Prostate gland (tissue), 2 donors: ENCODE results near the gene HSF2BP. TPM values are rescaled to one million over a fixed set of nuclear protein-coding genes. Genes with fewer than 3 reads are reported as not detected.
"Not testable (repeated sequence)": the region's sequence is repeated elsewhere in the genome, so short reads cannot be mapped to it uniquely, and the experiment has no call there.

ENCODE experiments used
- DNase-seq: peaks from one replicate; pipeline ENCODE4 v3.0.0-alpha.2; 2019; ENCODE audit warnings: low spot score
- H3K27ac ChIP-seq, 2 donors: fragments of 200-600 bp; sonication (generic); 2 replicates each; pipeline ENCODE4 v1.5.1; 2017 to 2019
- H3K27me3 ChIP-seq: fragments of 200-600 bp; sonication (generic); replicated peaks from 2 replicates; pipeline ENCODE4 v1.5.1; 2019; ENCODE audit not compliant: insufficient read depth
- H3K36me3 ChIP-seq, 2 donors: fragments of 200-600 bp; sonication (generic); 1 replicate in 1 of 2; 2 replicates in 1 of 2; pipeline versions ENCODE4 v1.5.1 to v1.8.1; 2017 to 2019
- H3K4me1 ChIP-seq: fragments of 200-600 bp; sonication (generic); replicated peaks from 2 replicates; pipeline ENCODE4 v1.5.1; 2019
- H3K4me3 ChIP-seq, 2 donors: fragments of 200-600 bp; sonication (generic); 2 replicates each; pipeline ENCODE4 v1.5.1; 2017 to 2019
- H3K9me3 ChIP-seq: fragments of 200-600 bp; sonication (generic); 2 replicates; pipeline ENCODE4 v1.5.1; 2017
- WGBS: methylation state at CpG from one replicate; pipeline ENCODE4 v1.1.5; 2018; 5-methylcytosine and 5-hydroxymethylcytosine counted together
- intact Hi-C: fragments of 100-400 bp; cut with DNase I; formaldehyde crosslinking; loops from one replicate; pipeline ENCODE4 v1.14.2; 2022
- total RNA-seq, 2 donors: library from RNA; depleted of rRNA; stranded (reverse); fragments of >200 nt; gene quantifications; one replicate each; pipeline ENCODE4 v1.1.0, GENCODE V29; 2016

HSF2BP gene
- total RNA-seq, 2 donors from 2014 or later, result 3.2 to 7.0 TPM

- H3K27ac ChIP-seq, intact Hi-C loops, H3K4me3 ChIP-seq, H3K27me3 ChIP-seq, DNase-seq, H3K36me3 ChIP-seq, H3K9me3 ChIP-seq, H3K4me1 ChIP-seq: not testable (repeated sequence)
- WGBS, result no CpG with 5 or more reads among the region's 4 CpGs
Observed at GRCh38 chr21:43511209-43511608, 148.1 kb downstream of the HSF2BP start.

GRCh38 chr21:43510669-43511068 lies 148.6 kb downstream of the HSF2BP start:
- DNase-seq, intact Hi-C loops, H3K27me3 ChIP-seq, H3K4me3 ChIP-seq, H3K36me3 ChIP-seq, H3K4me1 ChIP-seq, H3K27ac ChIP-seq, H3K9me3 ChIP-seq: not testable (repeated sequence)
- WGBS, result no CpG with 5 or more reads among the region's 3 CpGs

- H3K4me3 ChIP-seq, H3K27ac ChIP-seq, intact Hi-C loops, H3K9me3 ChIP-seq, H3K36me3 ChIP-seq, H3K27me3 ChIP-seq, H3K4me1 ChIP-seq, DNase-seq: not testable (repeated sequence)
- no CpG with 5 or more reads among the region's 13 CpGs for WGBS
Observed at GRCh38 chr21:43503892-43504291, 155.4 kb downstream of the HSF2BP start.

- H3K36me3 ChIP-seq, H3K27ac ChIP-seq, H3K27me3 ChIP-seq, intact Hi-C loops, H3K4me1 ChIP-seq, H3K9me3 ChIP-seq, H3K4me3 ChIP-seq, DNase-seq: not testable (repeated sequence)
- whole genome bisulfite sequencing, result no CpG with 5 or more reads among the region's 15 CpGs
Observed at GRCh38 chr21:43503075-43503750, 156.1 kb downstream of the HSF2BP start.

- intact Hi-C loops, H3K27ac ChIP-seq, H3K4me1 ChIP-seq, H3K27me3 ChIP-seq, H3K4me3 ChIP-seq, H3K9me3 ChIP-seq, DNase-seq, H3K36me3 ChIP-seq: not testable (repeated sequence)
- no CpG with 5 or more reads among the region's 23 CpGs for WGBS
Observed at GRCh38 chr21:43502407-43503071, 156.7 kb downstream of the HSF2BP start.

- H3K36me3 ChIP-seq, H3K4me1 ChIP-seq, H3K9me3 ChIP-seq, H3K27ac ChIP-seq, H3K4me3 ChIP-seq, DNase-seq, intact Hi-C loops, H3K27me3 ChIP-seq: not testable (repeated sequence)
- no CpG with 5 or more reads among the region's 8 CpGs for WGBS
Observed at GRCh38 chr21:43498924-43499323, 160.4 kb downstream of the HSF2BP start.

GRCh38 chr21:43498065-43498464 lies 161.2 kb downstream of the HSF2BP start:
- no CpG with 5 or more reads among the region's 7 CpGs for WGBS
- H3K36me3 ChIP-seq, H3K4me1 ChIP-seq, DNase-seq, intact Hi-C loops, H3K27ac ChIP-seq, H3K27me3 ChIP-seq, H3K4me3 ChIP-seq, H3K9me3 ChIP-seq: not testable (repeated sequence)

- intact Hi-C loops, H3K4me3 ChIP-seq, H3K36me3 ChIP-seq, H3K4me1 ChIP-seq, H3K27ac ChIP-seq, DNase-seq, H3K27me3 ChIP-seq, H3K9me3 ChIP-seq: not testable (repeated sequence)
- no CpG with 5 or more reads among the region's 18 CpGs for WGBS
Observed at GRCh38 chr21:43494279-43495012, 164.8 kb downstream of the HSF2BP start.

- H3K9me3 ChIP-seq, H3K36me3 ChIP-seq, DNase-seq, H3K27me3 ChIP-seq, H3K27ac ChIP-seq, H3K4me1 ChIP-seq, intact Hi-C loops, H3K4me3 ChIP-seq: not testable (repeated sequence)
- no CpG with 5 or more reads among the region's 14 CpGs for WGBS
Observed at GRCh38 chr21:43493471-43493870, 165.8 kb downstream of the HSF2BP start.

GRCh38 chr21:43488235-43488634 lies 171.1 kb downstream of the HSF2BP start:
- no CpG with 5 or more reads among the region's 17 CpGs for WGBS
- H3K27me3 ChIP-seq, DNase-seq, H3K4me3 ChIP-seq, H3K4me1 ChIP-seq, intact Hi-C loops, H3K27ac ChIP-seq, H3K36me3 ChIP-seq, H3K9me3 ChIP-seq: not testable (repeated sequence)

GRCh38 chr21:43486051-43486450 lies 173.2 kb downstream of the HSF2BP start:
- H3K9me3 ChIP-seq, H3K36me3 ChIP-seq, H3K4me3 ChIP-seq, H3K4me1 ChIP-seq, H3K27me3 ChIP-seq, H3K27ac ChIP-seq, DNase-seq, intact Hi-C loops: not testable (repeated sequence)
- WGBS, result no CpG with 5 or more reads among the region's 5 CpGs

- H3K36me3 ChIP-seq, intact Hi-C loops, H3K4me3 ChIP-seq, H3K27me3 ChIP-seq, H3K4me1 ChIP-seq, DNase-seq, H3K27ac ChIP-seq, H3K9me3 ChIP-seq: not testable (repeated sequence)
- WGBS, result no CpG with 5 or more reads among the region's 25 CpGs
Observed at GRCh38 chr21:43485016-43485415, 174.3 kb downstream of the HSF2BP start.
